Spleen (tissue), 3 donors: ENCODE results near the gene CBLC.

Experiments
- POLR2A ChIP-seq, 3 donors: fragments of 450-650 bp; IDR thresholded peaks; one replicate each; pipeline ENCODE4 v1.5.1; 2017; ENCODE audit warnings: antibody characterized with exemption in 3 of 3, mild to moderate bottlenecking in 1 of 3
- POLR2AphosphoS5 ChIP-seq, 3 donors: sonication (generic); formaldehyde crosslinking; IDR thresholded peaks; one replicate each; pipeline ENCODE4 v1.5.1; 2017; ENCODE audit warnings: antibody characterized with exemption in 3 of 3

GRCh38 chr19:44752816-44753625 lies 24.7 kb upstream of the CBLC start:
- TF ChIP-seq POLR2AphosphoS5 (IDR thresholded peaks at IDR 0.05), result peak; percentile 96 to 98 (median 98)
- peak; percentile 32 to 92 (median 46) for TF ChIP-seq POLR2A (IDR thresholded peaks at IDR 0.05)
